ENCODE measurements around the gene APOM. TPM values are rescaled to one million over a fixed set of nuclear protein-coding genes. Genes with fewer than 3 reads are reported as not detected.

Gene APOM
- total and polyA plus RNA-seq, 2 donors from 2014 or later, result 4.6 to 154 TPM

DNA sequence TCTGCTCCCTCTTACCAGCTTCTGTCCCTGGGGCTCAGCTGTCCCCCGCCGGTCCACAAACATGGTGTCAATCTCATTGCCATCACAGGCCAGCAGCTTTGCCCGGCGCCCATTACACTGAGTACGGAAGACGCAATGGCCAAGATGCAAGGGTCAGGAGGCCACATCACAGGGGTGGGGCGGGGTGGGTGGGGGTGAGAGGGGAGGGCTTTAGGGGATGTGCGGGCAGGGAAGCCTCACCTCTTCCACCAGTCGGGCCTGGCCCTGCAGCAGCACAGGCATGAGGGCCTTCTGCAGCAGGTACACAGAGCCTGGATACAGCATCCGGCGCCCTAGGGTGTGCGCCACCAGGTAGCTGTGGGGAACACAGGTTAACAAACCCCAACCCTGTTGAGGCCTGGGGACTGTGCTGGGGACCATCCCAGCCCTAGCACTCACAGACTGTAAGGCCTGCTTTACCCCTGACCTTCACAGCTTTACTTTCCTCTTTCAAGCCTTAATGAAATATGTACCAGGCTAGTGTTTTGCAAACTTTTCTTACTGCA is 35.9 kb downstream of the APOM start:
- peaks cover 9 to 51% (median 46%) of the 10 kb centered on the region in 3 donors for H3K36me3 ChIP-seq (ENCODE audit: control insufficient read depth in 2 of 3, insufficient read depth in 3 of 3, low read length in 3 of 3)
- no peak for FAIRE-seq

DNA sequence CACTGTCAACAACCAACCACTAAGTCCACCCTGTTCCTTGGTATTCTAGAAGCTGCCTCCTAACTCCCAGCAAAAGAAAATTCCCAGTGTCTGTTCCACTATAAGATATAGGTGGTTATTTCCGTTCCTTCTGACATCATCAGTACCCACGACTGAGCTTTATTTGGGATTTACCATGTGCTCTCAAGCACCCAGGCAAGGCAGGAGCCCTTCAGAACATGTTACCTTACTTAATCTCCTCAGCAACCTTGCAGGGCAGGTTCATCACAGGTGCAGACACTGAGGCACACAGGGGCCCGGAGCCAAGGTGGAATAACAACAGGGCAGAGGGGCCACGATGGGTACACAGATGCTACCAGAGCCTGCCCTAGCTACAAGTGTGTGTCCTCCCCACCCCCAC is 36.7 kb downstream of the APOM start:
- Histone ChIP-seq H3K36me3 (ENCODE audit: control insufficient read depth in 2 of 3, insufficient read depth in 3 of 3, low read length in 3 of 3) (peaks cover 9 to 54% (median 45%) of the 10 kb centered on the region in 3 donors), H3K4me1 (ENCODE audit: control insufficient read depth in 2 of 3, insufficient read depth in 2 of 3, low read depth in 1 of 3, low read length in 3 of 3) (no peaks in the 10 kb centered on the region), H3K9me3 (ENCODE audit: control insufficient read depth in 2 of 3, insufficient read depth in 1 of 3, low read length in 3 of 3) (no peaks in the 10 kb centered on the region), H3K9ac (ENCODE audit: low read length in 3 of 3) (no peak overlapping the region), H3K4me3 (ENCODE audit: low read length in 3 of 3) (no peak overlapping the region), H3K27ac (ENCODE audit: low read depth in 2 of 2, low read length in 2 of 2) (no peak overlapping the region), H3K27me3 (ENCODE audit: control insufficient read depth, insufficient read depth, low read length) (no peaks in the 10 kb centered on the region)
- intact Hi-C loops (cut with DNase I), result no loop called here
- TF ChIP-seq, protein P1, sequence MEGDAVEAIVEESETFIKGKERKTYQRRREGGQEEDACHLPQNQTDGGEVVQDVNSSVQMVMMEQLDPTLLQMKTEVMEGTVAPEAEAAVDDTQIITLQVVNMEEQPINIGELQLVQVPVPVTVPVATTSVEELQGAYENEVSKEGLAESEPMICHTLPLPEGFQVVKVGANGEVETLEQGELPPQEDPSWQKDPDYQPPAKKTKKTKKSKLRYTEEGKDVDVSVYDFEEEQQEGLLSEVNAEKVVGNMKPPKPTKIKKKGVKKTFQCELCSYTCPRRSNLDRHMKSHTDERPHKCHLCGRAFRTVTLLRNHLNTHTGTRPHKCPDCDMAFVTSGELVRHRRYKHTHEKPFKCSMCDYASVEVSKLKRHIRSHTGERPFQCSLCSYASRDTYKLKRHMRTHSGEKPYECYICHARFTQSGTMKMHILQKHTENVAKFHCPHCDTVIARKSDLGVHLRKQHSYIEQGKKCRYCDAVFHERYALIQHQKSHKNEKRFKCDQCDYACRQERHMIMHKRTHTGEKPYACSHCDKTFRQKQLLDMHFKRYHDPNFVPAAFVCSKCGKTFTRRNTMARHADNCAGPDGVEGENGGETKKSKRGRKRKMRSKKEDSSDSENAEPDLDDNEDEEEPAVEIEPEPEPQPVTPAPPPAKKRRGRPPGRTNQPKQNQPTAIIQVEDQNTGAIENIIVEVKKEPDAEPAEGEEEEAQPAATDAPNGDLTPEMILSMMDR (IDR thresholded peaks at IDR 0.05; ENCODE audit: borderline replicate concordance, extremely low read depth, insufficient read depth), result no peak
- FAIRE-seq (no peak), DNase-seq (no peak)

More for the DNA sequence above, 35.9 kb downstream of the APOM start:
- Histone ChIP-seq H3K27ac (ENCODE audit: low read depth in 2 of 2, low read length in 2 of 2) (no peak overlapping the region), H3K9me3 (ENCODE audit: control insufficient read depth in 2 of 3, insufficient read depth in 1 of 3, low read length in 3 of 3) (no peaks in the 10 kb centered on the region), H3K4me1 (ENCODE audit: control insufficient read depth in 2 of 3, insufficient read depth in 2 of 3, low read depth in 1 of 3, low read length in 3 of 3) (no peaks in the 10 kb centered on the region), H3K27me3 (ENCODE audit: control insufficient read depth, insufficient read depth, low read length) (no peaks in the 10 kb centered on the region), H3K9ac (ENCODE audit: low read length in 3 of 3) (no peak overlapping the region), H3K4me3 (ENCODE audit: low read length in 3 of 3) (no peak overlapping the region)
- TF ChIP-seq, protein P1 (IDR thresholded peaks at IDR 0.05; ENCODE audit: borderline replicate concordance, extremely low read depth, insufficient read depth), result no peak
- intact Hi-C loops (cut with DNase I), result no loop called here
- no peak for DNase-seq

DNA sequence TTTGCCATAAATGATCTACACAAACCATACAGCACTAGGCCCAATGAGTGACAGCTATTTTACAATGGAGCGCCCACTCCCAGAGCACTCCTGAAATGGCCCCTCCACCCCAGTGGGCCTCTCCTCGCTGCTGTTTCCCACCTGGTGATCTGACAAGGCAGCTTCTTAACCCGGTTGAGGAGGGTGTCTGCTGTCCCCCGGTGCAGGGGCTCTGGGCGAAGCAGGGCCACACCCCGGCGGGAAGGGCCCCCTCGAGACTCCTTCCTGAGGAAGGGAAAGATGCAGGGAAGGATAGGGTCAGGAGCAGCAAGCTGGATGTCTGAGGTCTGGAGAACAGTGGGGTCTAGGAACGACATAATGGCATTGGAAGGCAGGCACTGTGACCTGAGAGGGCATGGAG is 37.2 kb downstream of the APOM start:
- Histone ChIP-seq H3K36me3 (ENCODE audit: control insufficient read depth in 2 of 3, insufficient read depth in 3 of 3, low read length in 3 of 3) (peaks cover 9 to 50% (median 44%) of the 10 kb centered on the region in 3 donors), H3K9me3 (ENCODE audit: control insufficient read depth in 2 of 3, insufficient read depth in 1 of 3, low read length in 3 of 3) (no peaks in the 10 kb centered on the region), H3K27me3 (ENCODE audit: control insufficient read depth, insufficient read depth, low read length) (no peaks in the 10 kb centered on the region), H3K9ac (ENCODE audit: low read length in 3 of 3) (no peak overlapping the region), H3K27ac (ENCODE audit: low read depth in 2 of 2, low read length in 2 of 2) (no peak overlapping the region), H3K4me1 (ENCODE audit: control insufficient read depth in 2 of 3, insufficient read depth in 2 of 3, low read depth in 1 of 3, low read length in 3 of 3) (no peaks in the 10 kb centered on the region), H3K4me3 (ENCODE audit: low read length in 3 of 3) (no peak overlapping the region)
- TF ChIP-seq, protein P1 (IDR thresholded peaks at IDR 0.05; ENCODE audit: borderline replicate concordance, extremely low read depth, insufficient read depth), result no peak
- intact Hi-C loops (cut with DNase I), result no loop called here
- no peak for DNase-seq
- no peak for FAIRE-seq

DNA sequence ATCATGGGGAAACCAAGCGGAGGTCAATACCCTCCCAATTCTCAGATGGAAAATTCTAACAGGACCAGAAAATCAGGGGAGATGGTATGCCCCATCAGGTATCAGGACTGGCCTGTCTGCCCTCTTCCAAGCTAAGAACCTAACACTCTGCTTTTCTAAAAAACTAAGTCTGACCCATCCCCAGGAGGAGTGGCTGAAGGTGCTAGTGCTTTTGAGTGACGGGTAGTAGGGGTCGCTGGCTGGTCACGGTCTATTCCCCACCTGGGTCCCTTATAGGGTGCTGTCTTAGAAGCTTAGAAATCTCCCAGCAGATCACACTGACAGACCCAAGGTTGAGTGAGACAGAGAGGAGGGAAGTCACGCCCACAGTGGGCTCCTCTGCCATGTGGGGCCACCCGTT is 37.8 kb downstream of the APOM start:
- Histone ChIP-seq H3K9ac (ENCODE audit: low read length in 3 of 3) (no peak overlapping the region), H3K27ac (ENCODE audit: low read depth in 2 of 2, low read length in 2 of 2) (no peak overlapping the region), H3K9me3 (ENCODE audit: control insufficient read depth in 2 of 3, insufficient read depth in 1 of 3, low read length in 3 of 3) (no peaks in the 10 kb centered on the region), H3K36me3 (ENCODE audit: control insufficient read depth in 2 of 3, insufficient read depth in 3 of 3, low read length in 3 of 3) (peaks cover 9 to 44% (median 38%) of the 10 kb centered on the region in 3 donors), H3K4me3 (ENCODE audit: low read length in 3 of 3) (no peak overlapping the region), H3K27me3 (ENCODE audit: control insufficient read depth, insufficient read depth, low read length) (no peaks in the 10 kb centered on the region), H3K4me1 (ENCODE audit: control insufficient read depth in 2 of 3, insufficient read depth in 2 of 3, low read depth in 1 of 3, low read length in 3 of 3) (no peaks in the 10 kb centered on the region)
- DNase-seq, result no peak
- no peak for FAIRE-seq
- TF ChIP-seq, protein P1 (IDR thresholded peaks at IDR 0.05; ENCODE audit: borderline replicate concordance, extremely low read depth, insufficient read depth), result no peak
- intact Hi-C loops (cut with DNase I), result no loop called here
